HG02938 (cell line): ENCODE results near the gene FUT4.
A peak's percentile ranks its signal among the peaks of the same experiment; 100 is the strongest.
"Not testable (repeated sequence)": the region's sequence is repeated elsewhere in the genome, so short reads cannot be mapped to it uniquely, and the experiment has no call there.

ENCODE experiments used
- ATAC-seq: cut with Tn5 transposase; IDR thresholded peaks from one replicate; pipeline ENCODE4 v1.9.1; 2021; ENCODE audit warnings: mild to moderate bottlenecking, moderate library complexity; ENCODE audit not compliant: unreplicated experiment

FUT4 gene

GRCh38 chr11:94543695-94544645 is at the start of gene FUT4:
Gene FUT4, plus strand, starts transcription at chr11:94543921. Its CDS starts 213 bp downstream, at chr11:94544134.
- ATAC-seq, result peak; percentile 75

GRCh38 chr11:94494126-94494680 is 49.5 kb upstream of the FUT4 start:
- ATAC-seq, result peak; percentile 61

GRCh38 chr11:94500181-94500580 is 43.5 kb upstream of the FUT4 start:
- ATAC-seq, result no peak

GRCh38 chr11:94501522-94501921 is 42.2 kb upstream of the FUT4 start:
- no peak for ATAC-seq

DNA sequence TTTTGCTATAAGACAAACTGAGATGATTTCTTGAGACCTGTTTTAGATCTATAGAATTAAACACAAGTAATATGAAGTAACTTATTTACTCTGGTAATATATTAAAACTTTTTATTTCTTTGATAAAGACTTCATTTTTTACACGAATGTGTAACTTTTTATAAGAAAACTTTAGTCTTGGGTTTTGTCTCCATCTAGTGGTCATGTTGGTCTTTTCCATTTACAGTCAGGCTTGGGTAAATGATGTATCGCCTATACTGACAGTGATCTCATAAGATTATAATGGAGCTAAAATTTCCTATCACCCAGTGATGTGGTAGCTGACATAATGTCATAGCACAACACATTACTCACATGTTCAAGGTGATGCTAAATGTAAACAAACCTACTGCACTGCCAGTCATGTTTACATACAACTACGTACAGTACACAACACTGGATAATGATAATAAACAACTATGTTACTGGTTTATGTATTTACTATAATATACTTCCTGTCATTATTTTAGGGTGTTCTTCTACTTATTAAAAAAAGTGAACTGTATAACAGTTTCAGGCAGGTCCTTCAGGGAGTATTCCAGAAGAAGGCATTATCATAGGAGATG is 38.9 kb upstream of the FUT4 start:
- no peak for ATAC-seq

GRCh38 chr11:94506513-94506912 is 37.2 kb upstream of the FUT4 start:
- not testable (repeated sequence) for ATAC-seq

- ATAC-seq, result no peak
These were observed 36.2 kb upstream of the FUT4 start for GRCh38 chr11:94507485-94507884.

GRCh38 chr11:94511932-94512781 is 31.6 kb upstream of the FUT4 start, which contains the start of gene C11orf97:
Gene C11orf97, plus strand, starts transcription at chr11:94512461. Its CDS starts 68 bp downstream, at chr11:94512529.
- peak; percentile 73 for ATAC-seq

DNA sequence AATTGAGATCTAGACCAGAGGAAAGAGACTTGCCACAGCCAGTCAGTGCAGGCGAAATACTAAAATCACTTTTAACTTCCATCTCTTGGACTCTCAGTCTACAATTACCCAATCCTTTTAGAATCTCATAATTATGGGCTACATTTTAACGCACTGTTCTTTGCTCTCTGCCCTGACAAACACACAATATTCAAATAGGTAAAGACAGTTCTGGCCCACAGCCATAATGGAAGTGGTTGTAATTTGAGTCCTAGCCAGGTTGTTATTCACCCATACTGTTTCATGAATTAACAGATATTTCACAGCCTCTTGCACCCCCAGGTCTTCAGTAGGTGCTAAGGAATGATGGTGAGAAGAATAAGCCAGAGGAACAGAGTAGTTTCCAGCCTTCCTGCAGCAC is 30.6 kb upstream of the FUT4 start:
- no peak for ATAC-seq

GRCh38 chr11:94515398-94515797 is 28.3 kb upstream of the FUT4 start:
- no peak for ATAC-seq

DNA sequence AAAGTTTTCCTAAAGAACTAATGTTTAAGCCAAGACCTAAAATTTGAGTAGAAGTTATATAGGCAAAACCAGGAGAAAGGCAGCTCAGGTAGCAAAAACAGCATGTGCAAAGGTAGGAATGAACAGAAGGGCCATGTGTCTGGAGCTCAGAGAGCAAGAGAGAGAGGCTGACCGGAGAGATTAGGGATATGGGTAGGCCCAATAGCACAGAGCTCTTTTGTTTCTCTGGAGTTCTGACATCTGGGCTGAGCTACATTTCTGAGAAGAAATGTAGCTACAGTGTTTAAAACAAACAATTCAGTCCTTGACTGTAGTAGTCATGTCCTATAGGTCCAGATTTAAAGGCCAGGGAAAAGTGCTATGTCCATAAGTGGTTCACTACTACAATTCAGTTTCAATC is 27.0 kb upstream of the FUT4 start:
- ATAC-seq, result no peak

DNA sequence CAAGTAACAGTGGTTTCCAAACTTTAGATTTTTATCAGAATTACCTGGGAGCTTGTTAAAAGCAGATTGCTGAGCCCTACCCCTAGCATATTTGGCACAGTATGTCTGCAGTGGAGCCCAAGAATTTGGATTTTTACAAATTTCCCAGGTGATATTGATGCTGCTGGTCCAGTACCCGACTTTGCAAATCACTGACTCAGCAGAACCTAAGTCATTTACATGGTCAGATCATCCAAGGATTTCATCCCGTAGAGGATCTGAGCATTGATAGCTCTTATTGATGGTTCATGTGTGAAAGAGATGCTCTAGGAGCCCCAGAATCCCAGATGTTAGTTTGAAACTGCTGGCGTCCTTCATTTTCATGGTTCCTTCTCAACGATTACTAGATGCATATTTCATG is 25.4 kb upstream of the FUT4 start:
- no peak for ATAC-seq

DNA sequence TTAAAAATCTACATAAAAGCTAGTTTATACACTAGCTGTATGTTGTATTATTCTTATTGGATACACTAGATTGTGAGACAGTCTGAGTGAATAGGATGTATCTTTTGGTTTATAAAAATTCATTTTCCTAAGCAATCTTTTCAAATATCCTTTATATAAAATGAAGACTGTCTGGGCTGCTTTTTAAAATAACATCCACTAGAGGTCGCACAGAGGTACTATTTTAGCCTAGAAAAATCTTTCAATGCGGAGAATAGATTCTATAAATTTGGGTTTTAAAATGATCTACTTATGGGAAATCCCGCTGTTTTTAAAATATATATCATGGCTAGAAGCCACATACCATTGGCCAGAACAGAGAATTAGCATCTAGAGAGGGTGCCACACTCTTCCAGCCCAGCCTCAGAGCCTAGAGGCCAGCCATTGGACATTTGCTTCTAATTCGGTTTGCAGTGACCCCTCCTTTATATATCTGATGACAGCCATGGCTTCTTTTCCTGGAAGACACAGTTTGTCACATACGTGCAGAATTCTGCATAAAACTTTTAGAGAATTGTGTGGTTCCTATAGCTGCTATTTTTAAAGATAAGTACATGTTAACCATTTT is 24.1 kb upstream of the FUT4 start:
- ATAC-seq, result peak; percentile 55

DNA sequence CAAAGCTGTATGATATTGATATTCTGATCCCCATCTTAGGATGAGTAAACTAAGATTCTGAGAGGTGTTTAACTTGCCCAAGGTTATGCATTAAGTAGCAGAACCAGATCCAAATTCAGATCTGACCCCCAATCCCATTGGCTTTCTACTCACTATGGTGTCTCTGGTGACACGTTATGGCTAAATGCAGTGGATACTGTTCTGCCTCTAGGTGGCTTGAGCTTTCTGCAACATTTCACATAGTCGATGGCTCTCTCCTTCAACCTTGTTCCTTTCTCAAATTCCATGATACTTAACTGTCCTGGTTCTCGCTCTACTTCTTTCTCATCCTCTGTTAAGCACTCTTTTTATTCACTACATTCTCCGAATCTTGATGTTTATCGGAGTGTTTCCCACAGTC is 22.0 kb upstream of the FUT4 start:
- ATAC-seq, result no peak

DNA sequence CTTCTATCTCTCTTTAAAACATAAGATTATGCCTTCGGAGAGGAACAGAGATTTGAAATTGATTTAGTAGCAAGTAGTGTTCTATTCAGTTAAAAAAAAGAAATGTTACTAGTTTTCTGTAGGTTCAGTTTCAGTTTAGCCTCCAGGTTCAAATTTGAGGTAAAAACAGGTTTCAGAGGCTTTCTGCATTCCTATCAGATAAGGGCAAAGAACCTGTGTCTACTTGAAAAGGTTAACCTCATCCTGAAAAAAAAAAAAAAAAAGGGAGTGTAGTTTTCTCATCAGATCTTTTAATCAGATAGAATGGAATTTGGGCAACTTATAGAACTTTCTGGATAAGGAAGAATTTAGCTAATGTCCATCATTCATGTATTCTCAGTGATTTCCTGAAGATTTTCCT is 19.4 kb upstream of the FUT4 start:
- no peak for ATAC-seq

DNA sequence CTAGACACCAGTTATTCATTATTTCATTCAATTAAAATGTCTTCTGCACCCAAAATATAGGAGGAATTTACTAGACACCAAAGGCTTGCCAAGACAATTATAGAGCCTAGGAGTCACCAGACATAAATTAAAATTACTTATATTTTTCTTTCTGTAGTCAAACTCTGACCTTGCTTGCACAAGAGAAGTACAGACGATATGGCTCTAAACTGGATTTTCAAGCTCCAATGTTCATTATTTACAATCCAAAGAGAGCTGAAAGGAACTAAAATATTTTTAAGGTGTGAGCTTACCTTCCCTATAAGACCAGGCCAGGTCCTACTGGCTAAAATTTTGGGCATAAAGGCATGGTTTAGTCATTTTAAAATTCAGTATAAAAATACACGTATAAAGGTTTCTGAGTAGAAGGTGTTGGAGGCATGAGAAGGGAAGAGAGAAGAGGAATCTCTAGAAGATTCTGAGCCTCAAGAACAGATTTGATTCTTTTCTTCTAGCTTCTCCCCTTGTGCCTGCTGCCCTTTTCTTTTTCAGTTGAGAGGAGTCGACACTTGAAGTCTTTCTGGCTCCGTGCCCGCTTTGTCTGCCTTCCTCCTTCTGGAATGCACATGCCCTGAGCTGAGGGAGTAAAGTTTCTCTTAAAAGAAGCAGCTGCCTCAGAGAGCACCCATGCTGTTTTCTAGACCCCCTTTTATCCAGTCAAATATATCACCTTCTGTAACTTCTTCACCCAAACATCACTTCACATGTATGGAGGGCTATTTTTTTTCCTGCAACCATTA is 18.0 kb upstream of the FUT4 start:
- ATAC-seq, result no peak

GRCh38 chr11:94526645-94527438 is 16.9 kb upstream of the FUT4 start:
- ATAC-seq, result no peak

DNA sequence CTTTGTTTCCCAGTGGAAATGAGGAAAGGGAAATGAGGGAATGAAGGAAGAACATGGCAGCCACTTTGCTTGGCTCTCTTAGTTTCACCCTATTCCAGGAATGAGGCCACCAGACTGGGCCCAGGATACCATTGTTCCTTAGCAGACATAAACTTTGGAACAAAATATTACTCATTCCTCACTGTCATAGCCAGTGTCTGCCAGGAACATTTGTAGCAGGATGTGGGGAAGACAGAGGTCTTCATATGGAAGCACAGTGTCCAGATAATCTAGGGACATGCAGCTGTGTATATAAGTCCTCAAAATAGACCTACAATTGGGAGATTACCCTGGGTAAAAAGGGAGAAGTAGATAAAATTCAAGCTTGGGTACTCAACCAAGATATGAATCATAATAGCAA is 15.2 kb upstream of the FUT4 start:
- ATAC-seq, result no peak

GRCh38 chr11:94532211-94532610 is 11.5 kb upstream of the FUT4 start:
- no peak for ATAC-seq
